Mesendoderm (in vitro differentiated cells): ENCODE results near the gene PCSK6.
"Not testable (repeated sequence)": the region's sequence is repeated elsewhere in the genome, so short reads cannot be mapped to it uniquely, and the experiment has no call there.

Source experiments
- DNase-seq: peaks from one replicate; pipeline ENCODE4 v3.0.0; 2013
- H2AK5ac ChIP-seq: 2 replicates; pipeline ENCODE4 v1.6.1; 2013; ENCODE audit warnings: low read length, inconsistent platforms
- H2BK120ac ChIP-seq: 2 replicates; pipeline ENCODE4 v1.6.1; 2013; ENCODE audit warnings: low read depth, mild to moderate bottlenecking, low read length, moderate library complexity, mixed read lengths
- H2BK15ac ChIP-seq: replicated peaks from 2 replicates; pipeline ENCODE4 v1.6.1; 2013; ENCODE audit warnings: low read depth, mild to moderate bottlenecking, moderate library complexity
- H2BK5ac ChIP-seq: 2 replicates; pipeline ENCODE4 v1.6.1; 2013; ENCODE audit warnings: low read length, inconsistent platforms
- H3K18ac ChIP-seq: 2 replicates; pipeline ENCODE4 v1.6.1; 2013; ENCODE audit warnings: mild to moderate bottlenecking, low read length, mixed read lengths
- H3K23ac ChIP-seq: one replicate; pipeline ENCODE4 v1.6.1; 2013; ENCODE audit warnings: low read length
- H3K27ac ChIP-seq: 2 replicates; pipeline ENCODE4 v1.5.1; 2013; ENCODE audit warnings: low read depth, mild to moderate bottlenecking, inconsistent platforms, low read length, moderate library complexity
- H3K27me3 ChIP-seq: 2 replicates; pipeline ENCODE4 v1.6.1; 2013; ENCODE audit warnings: low read length, control low read depth, mild to moderate bottlenecking, inconsistent platforms; ENCODE audit not compliant: insufficient read depth, poor library complexity
- H3K36me3 ChIP-seq: 2 replicates; pipeline ENCODE4 v1.6.1; 2013; ENCODE audit warnings: low read length, inconsistent platforms; ENCODE audit not compliant: control insufficient read depth, insufficient read depth
- H3K4ac ChIP-seq: one replicate; pipeline ENCODE4 v1.6.1; 2013; ENCODE audit warnings: low read depth, mild to moderate bottlenecking, low read length, moderate library complexity
- H3K4me1 ChIP-seq: 2 replicates; pipeline ENCODE4 v1.6.1; 2013; ENCODE audit warnings: low read depth, low read length, inconsistent platforms; ENCODE audit not compliant: control insufficient read depth
- H3K4me2 ChIP-seq: 2 replicates; pipeline ENCODE4 v1.6.1; 2013; ENCODE audit warnings: low read length
- H3K4me3 ChIP-seq: 2 replicates; pipeline ENCODE4 v1.5.1; 2013; ENCODE audit warnings: mild to moderate bottlenecking, low read length
- H3K56ac ChIP-seq: one replicate; pipeline ENCODE4 v1.6.1; 2013; ENCODE audit warnings: low read length
- H3K79me1 ChIP-seq: 2 replicates; pipeline ENCODE4 v1.6.1; 2013; ENCODE audit warnings: low read length, inconsistent platforms
- H3K79me2 ChIP-seq: 2 replicates; pipeline ENCODE4 v1.6.1; 2013; ENCODE audit warnings: mild to moderate bottlenecking, low read length; ENCODE audit not compliant: control insufficient read depth, insufficient read depth
- H3K9ac ChIP-seq: 2 replicates; pipeline ENCODE4 v1.6.1; 2013; ENCODE audit warnings: low read length, inconsistent platforms
- H4K5ac ChIP-seq: one replicate; pipeline ENCODE4 v1.6.1; 2013; ENCODE audit warnings: low read length
- H4K8ac ChIP-seq: one replicate; pipeline ENCODE4 v1.6.1; 2013; ENCODE audit warnings: low read depth, mild to moderate bottlenecking, control low read depth, low read length, moderate library complexity
- WGBS: extraction: QIAGEN DNeasy Blood & Tissue Kit; methylation state at CpG from one replicate; pipeline ENCODE4 v1.1.7; 2013; ENCODE audit warnings: low lambda C conversion rate, missing lambda C conversion rate; ENCODE audit not compliant: insufficient coverage; ENCODE audit errors: extremely low coverage; 5-methylcytosine and 5-hydroxymethylcytosine counted together

The PCSK6 gene

DNA sequence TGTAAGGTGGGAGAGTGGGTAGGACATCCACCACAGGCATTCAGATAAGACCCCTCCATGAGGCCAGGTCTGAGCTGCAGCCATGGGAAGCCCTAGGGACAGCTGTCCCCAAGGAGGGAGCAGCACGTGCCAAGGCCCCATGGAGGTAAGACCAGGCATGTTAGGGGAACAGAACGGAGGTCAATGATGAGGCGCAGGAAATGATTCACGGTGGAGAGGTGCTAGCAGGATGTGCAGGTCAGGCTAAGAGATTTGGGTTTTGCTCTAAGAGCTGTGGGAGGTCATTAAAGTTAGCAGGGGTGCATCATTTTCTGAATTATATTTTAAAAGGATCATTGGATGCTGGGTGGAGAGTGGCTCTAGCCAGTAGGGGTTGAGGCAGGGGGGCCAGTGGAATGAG, 128.1 kb downstream of the PCSK6 start:
- Histone ChIP-seq H3K79me2 (no peaks in the 10 kb centered on the region), H3K4me2 (no peak overlapping the region), H4K5ac (no peak overlapping the region), H3K9ac (no peak overlapping the region), H2BK5ac (no peak overlapping the region), H3K4ac (no peak overlapping the region), H2AK5ac (no peak overlapping the region), H4K8ac (no peak overlapping the region), H3K4me3 (no peak overlapping the region), H2BK15ac (no peak overlapping the region), H3K4me1 (no peaks in the 10 kb centered on the region), H3K56ac (no peak overlapping the region), H3K36me3 (no peaks in the 10 kb centered on the region), H3K23ac (no peak overlapping the region), H3K79me1 (no peaks in the 10 kb centered on the region), H3K18ac (no peak overlapping the region), H3K27ac (no peak overlapping the region), H2BK120ac (no peak overlapping the region), H3K27me3 (no peaks in the 10 kb centered on the region)
- no CpG with 5 or more reads among the region's 4 CpGs for WGBS
- no peak for DNase-seq

DNA sequence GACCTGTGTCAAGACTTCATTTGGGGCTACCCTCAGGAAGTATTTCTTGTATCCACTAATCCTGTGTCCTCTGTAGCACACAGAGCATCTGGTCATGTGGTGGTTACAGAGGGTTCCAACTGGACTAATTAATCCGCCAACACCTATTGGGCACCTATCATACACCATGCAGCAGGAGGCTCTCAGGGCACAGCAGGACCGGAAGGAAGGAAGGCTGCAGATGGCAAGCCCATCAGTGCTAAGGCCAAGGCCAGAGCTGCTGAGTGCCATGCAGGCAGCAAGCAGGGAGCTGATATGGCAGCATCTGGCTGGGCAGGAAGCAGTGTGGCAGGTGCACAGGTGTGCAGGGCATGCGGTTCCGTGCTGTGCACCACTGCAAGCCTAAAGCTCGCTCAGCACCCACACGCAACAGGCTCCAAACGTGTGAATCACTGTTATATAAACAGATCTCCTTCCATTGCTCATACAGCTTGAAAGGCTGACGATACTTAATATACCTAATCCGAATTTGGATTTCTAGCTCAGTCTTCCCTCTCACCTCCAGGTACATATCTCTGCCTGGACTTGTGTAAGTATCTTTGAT, 130.1 kb downstream of the PCSK6 start:
- no peak overlapping the region for H2BK5ac ChIP-seq
- no peaks in the 10 kb centered on the region for H3K27me3 ChIP-seq
- H3K56ac ChIP-seq, result no peak overlapping the region
- no peak overlapping the region for H3K18ac ChIP-seq
- H3K23ac ChIP-seq, result no peak overlapping the region
- H2BK120ac ChIP-seq, result no peak overlapping the region
- no peak overlapping the region for H3K9ac ChIP-seq
- H3K36me3 ChIP-seq, result no peaks in the 10 kb centered on the region
- H3K79me2 ChIP-seq, result no peaks in the 10 kb centered on the region
- no peak overlapping the region for H3K27ac ChIP-seq
- no peak overlapping the region for H4K8ac ChIP-seq
- H3K79me1 ChIP-seq, result no peaks in the 10 kb centered on the region
- WGBS, result no CpG with 5 or more reads among the region's 9 CpGs
- no peak for DNase-seq
- no peak overlapping the region for H4K5ac ChIP-seq
- no peak overlapping the region for H3K4me3 ChIP-seq
- no peaks in the 10 kb centered on the region for H3K4me1 ChIP-seq
- H2AK5ac ChIP-seq, result no peak overlapping the region
- H2BK15ac ChIP-seq, result no peak overlapping the region
- no peak overlapping the region for H3K4me2 ChIP-seq
- no peak overlapping the region for H3K4ac ChIP-seq

DNA sequence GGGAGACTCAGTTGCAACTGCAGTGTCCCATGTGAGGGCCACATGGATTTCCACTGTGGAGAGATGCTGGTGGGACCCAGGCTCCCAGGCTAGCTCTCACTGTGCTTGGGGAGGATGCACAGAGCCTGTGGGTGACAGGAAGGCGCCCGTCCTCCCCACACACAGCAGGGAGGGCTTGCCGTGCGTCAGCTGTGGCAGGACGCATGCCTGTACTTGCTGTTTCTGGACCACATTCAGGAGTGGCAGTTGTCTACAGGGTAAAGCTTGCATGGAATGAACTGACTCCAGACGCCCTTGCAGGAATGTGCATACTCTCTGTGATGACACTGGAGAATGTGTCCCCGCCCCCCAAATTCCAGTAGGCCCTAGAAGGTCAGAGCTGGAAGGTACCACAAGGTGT, 130.6 kb downstream of the PCSK6 start:
- Histone ChIP-seq H3K4me2 (no peak overlapping the region), H2BK5ac (no peak overlapping the region), H4K5ac (no peak overlapping the region), H3K27me3 (no peaks in the 10 kb centered on the region), H3K79me2 (no peaks in the 10 kb centered on the region), H2BK15ac (no peak overlapping the region), H3K18ac (no peak overlapping the region), H3K36me3 (no peaks in the 10 kb centered on the region), H3K23ac (no peak overlapping the region), H3K4me3 (no peak overlapping the region), H3K56ac (no peak overlapping the region), H2AK5ac (no peak overlapping the region), H3K9ac (no peak overlapping the region), H3K4ac (no peak overlapping the region), H2BK120ac (no peak overlapping the region), H4K8ac (no peak overlapping the region), H3K27ac (no peak overlapping the region), H3K4me1 (no peaks in the 10 kb centered on the region), H3K79me1 (no peaks in the 10 kb centered on the region)
- no CpG with 5 or more reads among the region's 7 CpGs for WGBS
- peak; percentile 65 for DNase-seq

DNA sequence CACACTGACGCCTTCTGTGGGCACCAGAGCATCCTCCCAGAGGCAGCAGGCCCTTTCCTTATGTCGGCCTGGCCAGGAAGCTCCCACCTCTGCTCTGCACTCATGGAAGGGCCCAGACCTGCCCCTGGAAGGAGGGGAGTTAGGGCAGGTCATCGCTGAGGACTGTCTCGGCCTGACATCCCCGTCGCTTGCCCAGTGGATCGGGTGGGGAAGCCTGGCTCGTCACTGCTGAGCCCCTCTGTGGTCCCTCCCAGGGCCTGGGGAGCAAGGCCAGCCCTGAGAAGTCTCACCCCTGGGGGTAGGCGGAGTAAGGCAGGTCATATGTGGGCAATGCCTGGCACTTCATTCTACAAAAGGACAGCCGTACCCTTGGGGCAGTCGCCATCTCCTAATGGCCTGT, 131.6 kb downstream of the PCSK6 start:
- Histone ChIP-seq H3K4me1 (no peaks in the 10 kb centered on the region), H3K79me1 (no peaks in the 10 kb centered on the region), H2BK15ac (no peak overlapping the region), H3K18ac (no peak overlapping the region), H3K4ac (no peak overlapping the region), H3K79me2 (no peaks in the 10 kb centered on the region), H4K5ac (no peak overlapping the region), H4K8ac (no peak overlapping the region), H3K23ac (no peak overlapping the region), H3K4me2 (no peak overlapping the region), H3K4me3 (no peak overlapping the region), H2AK5ac (no peak overlapping the region), H3K27me3 (no peaks in the 10 kb centered on the region), H2BK120ac (no peak overlapping the region), H3K36me3 (no peaks in the 10 kb centered on the region), H2BK5ac (no peak overlapping the region), H3K56ac (no peak overlapping the region), H3K9ac (no peak overlapping the region), H3K27ac (no peak overlapping the region)
- no peak for DNase-seq
- WGBS, result no CpG with 5 or more reads among the region's 11 CpGs

DNA sequence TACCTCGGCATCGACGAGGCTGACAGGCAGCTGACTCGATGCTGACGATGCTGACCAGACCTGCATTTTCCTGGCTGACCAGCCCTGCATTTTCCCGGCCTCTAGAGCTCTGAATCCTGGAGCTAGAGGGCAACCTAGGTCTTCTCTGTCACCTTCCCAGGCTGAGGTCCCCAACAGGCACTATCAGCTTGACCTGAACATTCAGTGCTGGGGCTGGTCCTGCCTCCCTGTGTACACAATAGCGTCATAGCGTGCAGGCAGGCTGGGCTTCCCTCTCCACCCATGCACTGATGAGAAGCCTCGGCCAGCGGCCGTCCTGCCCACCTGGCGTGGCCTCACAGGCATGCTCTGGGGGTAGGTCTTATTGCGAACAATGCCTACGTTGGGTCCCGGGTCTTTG, 132.2 kb downstream of the PCSK6 start:
- Histone ChIP-seq H3K56ac (no peak overlapping the region), H3K27ac (no peak overlapping the region), H4K8ac (no peak overlapping the region), H3K18ac (no peak overlapping the region), H2AK5ac (no peak overlapping the region), H3K36me3 (no peaks in the 10 kb centered on the region), H2BK15ac (no peak overlapping the region), H3K79me1 (no peaks in the 10 kb centered on the region), H3K4me3 (no peak overlapping the region), H3K9ac (no peak overlapping the region), H2BK120ac (no peak overlapping the region), H3K4ac (no peak overlapping the region), H3K23ac (no peak overlapping the region), H4K5ac (no peak overlapping the region), H3K79me2 (no peaks in the 10 kb centered on the region), H2BK5ac (no peak overlapping the region), H3K4me2 (no peak overlapping the region), H3K4me1 (no peaks in the 10 kb centered on the region), H3K27me3 (no peaks in the 10 kb centered on the region)
- no CpG with 5 or more reads among the region's 15 CpGs for WGBS
- DNase-seq, result no peak

DNA sequence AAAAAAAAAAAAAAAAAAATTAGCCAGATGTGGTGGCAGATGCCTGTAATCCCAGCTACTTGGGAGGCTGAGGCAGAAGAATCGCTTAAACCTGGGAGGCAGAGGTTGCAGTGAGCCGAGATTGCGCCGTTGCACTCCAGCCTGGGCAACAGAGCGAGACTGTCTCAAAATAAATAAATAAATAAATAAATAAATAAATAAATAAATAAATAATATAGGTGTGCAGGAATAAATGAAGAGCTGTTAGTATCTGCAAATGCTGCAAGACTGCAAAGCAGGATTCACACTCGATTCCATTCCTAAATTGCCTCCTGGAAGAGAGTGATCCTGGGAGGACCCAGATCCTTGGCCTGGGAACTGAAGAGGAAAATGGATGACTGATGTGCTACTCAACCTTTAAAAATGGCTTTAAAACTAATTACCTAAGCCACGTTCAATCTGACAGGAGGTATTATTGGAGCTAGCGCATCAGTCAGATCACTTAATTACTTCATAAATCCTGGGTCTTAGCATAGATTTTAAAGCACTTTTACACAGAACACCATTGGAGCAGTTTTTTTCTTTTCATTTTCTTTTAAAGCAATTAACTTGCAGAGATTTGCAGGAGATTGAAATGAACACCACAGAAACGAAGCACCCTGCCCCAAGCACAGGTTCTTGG, 132.9 kb downstream of the PCSK6 start:
- not testable (repeated sequence) for H2BK15ac ChIP-seq, H3K36me3 ChIP-seq, H3K23ac ChIP-seq, H4K5ac ChIP-seq, H3K56ac ChIP-seq, H3K18ac ChIP-seq, H4K8ac ChIP-seq, H3K4me1 ChIP-seq, H3K79me2 ChIP-seq, H3K4ac ChIP-seq, H2AK5ac ChIP-seq, H3K4me2 ChIP-seq, H2BK5ac ChIP-seq, H3K9ac ChIP-seq, H3K27me3 ChIP-seq, H2BK120ac ChIP-seq, H3K4me3 ChIP-seq, H3K27ac ChIP-seq, H3K79me1 ChIP-seq, DNase-seq
- no CpG with 5 or more reads among the region's 9 CpGs for WGBS
